Effector memory CD8-positive, alpha-beta T cell (primary cell): ENCODE data around the gene ANKS1B.

ENCODE experiments used
- ATAC-seq: fragments of 150-1000 bp; cut with Tn5 transposase; replicated peaks from 2 replicates; pipeline ENCODE4 v1.10.0; 2021; ENCODE audit warnings: mild to moderate bottlenecking, moderate library complexity
- DNase-seq, 3 experiments: peaks; one replicate each; pipeline ENCODE4 v3.0.0; 2021
- H3K27ac Mint-ChIP-seq, 2 donors: one replicate each; pipeline ENCODE4 v1.8.0; 2022; ENCODE audit warnings: mild to moderate bottlenecking in 2 of 2, mixed read lengths in 2 of 2, moderate library complexity in 2 of 2
- H3K27me3 Mint-ChIP-seq, 2 donors: one replicate each; pipeline ENCODE4 v1.8.0; 2022; ENCODE audit warnings: mixed read lengths in 2 of 2
- H3K36me3 Mint-ChIP-seq: one replicate; pipeline ENCODE4 v1.8.0; 2022; ENCODE audit warnings: mild to moderate bottlenecking, moderate library complexity, mixed read lengths; ENCODE audit not compliant: insufficient read depth
- H3K4me1 Mint-ChIP-seq, 2 donors: one replicate each; pipeline ENCODE4 v1.8.0; 2022; ENCODE audit warnings: low read depth in 2 of 2, mixed read lengths in 2 of 2
- H3K4me3 Mint-ChIP-seq, 2 donors: one replicate each; pipeline ENCODE4 v1.8.0; 2022; ENCODE audit warnings: mild to moderate bottlenecking in 2 of 2, mixed read lengths in 2 of 2, moderate library complexity in 2 of 2
- H3K9me3 Mint-ChIP-seq, 2 donors: one replicate each; pipeline ENCODE4 v1.8.0; 2022; ENCODE audit warnings: mixed read lengths in 2 of 2

ANKS1B gene

DNA sequence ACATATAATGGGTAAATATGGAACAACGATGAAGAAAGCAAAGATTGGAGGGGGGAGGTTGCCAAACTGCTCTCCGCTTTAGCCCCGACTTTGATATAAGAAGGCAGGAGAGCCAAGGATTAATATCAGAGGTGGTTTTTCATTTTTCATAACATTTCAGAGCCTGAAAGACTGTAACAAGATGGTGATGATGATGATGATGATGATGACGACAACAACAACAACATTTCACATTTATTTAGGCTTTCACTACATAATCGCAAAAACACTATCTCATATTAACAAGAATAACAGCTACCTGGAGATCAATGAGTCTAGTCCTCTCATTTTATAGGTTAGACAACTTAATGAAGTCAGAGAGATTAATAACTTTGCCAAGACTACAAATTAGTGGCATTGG, 86.1 kb downstream of the ANKS1B start:
- Mint-ChIP-seq H3K27me3 (no peaks in the 10 kb centered on the region), H3K9me3 (peaks cover 7 to 9% of the 10 kb centered on the region in 2 donors), H3K27ac (no peak overlapping the region), H3K36me3 (no peaks in the 10 kb centered on the region), H3K4me1 (no peaks in the 10 kb centered on the region), H3K4me3 (no peak overlapping the region)
- ATAC-seq: no peak
- DNase-seq: no peak

DNA sequence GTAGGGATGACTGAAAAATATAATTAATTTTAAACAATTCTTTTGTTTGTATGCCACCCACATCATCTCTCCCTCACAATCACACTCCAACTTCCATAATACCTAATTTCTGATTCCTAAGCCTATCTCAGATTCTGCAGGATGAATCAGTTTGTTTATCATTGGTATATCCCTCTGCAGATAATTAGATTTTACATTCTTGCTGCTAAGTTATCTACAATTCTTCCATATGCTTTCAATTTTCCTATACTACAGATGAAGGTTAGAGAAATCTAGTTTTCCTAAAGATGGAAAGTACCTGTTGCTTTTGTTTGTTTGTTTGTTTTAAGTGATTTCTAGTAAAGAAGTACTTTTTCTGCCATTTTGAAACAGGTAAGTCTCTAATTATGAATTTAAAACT, 105.3 kb downstream of the ANKS1B start:
- Mint-ChIP-seq H3K36me3 (no peaks in the 10 kb centered on the region), H3K27ac (no peak overlapping the region), H3K27me3 (no peaks in the 10 kb centered on the region), H3K9me3 (peaks cover 7 to 8% of the 10 kb centered on the region in 2 donors), H3K4me1 (no peaks in the 10 kb centered on the region), H3K4me3 (no peak overlapping the region)
- ATAC-seq (no peak), DNase-seq (no peak)

DNA sequence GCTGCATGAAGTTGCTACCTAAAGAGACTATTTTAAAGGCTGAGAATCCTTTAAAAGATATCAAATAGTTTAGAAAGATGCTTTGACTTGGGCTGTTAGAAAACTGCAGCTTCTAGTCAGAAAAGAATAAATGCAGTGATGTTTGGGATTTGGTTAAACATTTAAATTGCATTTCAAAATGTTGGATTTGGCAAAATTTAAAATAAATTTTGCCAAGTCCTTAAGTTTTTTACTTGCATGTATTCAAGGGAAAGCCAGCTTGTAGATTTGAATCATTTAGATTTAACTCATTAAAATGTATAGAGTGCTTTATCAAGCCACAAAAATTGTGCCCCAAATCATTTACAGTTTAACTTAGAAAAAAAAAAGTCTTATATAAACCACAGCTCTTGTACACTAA, 109.7 kb downstream of the ANKS1B start:
- Mint-ChIP-seq H3K27me3 (no peaks in the 10 kb centered on the region), H3K36me3 (no peaks in the 10 kb centered on the region), H3K9me3 (peaks cover 0 to 4% of the 10 kb centered on the region in 2 donors), H3K4me1 (no peaks in the 10 kb centered on the region), H3K4me3 (no peak overlapping the region), H3K27ac (no peak overlapping the region)
- DNase-seq (no peak), ATAC-seq (no peak)

DNA sequence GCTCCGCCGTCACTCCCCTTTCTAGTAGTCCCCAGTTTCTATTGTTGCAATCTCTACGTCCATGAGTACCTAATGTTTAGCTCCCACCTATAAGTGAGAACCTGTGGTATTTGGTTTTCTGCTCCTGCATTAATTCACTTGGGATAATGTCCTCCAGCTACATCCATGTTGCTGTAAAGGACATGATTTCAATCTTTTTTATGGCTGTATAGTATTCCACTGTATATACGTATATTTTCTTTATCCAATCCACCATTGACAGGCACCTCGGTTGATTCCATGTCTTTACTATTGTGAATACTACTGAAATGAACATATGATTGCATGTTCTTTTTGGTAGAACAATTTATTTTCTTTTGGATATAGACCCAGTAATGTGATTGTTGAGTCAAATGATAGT, 114.7 kb downstream of the ANKS1B start:
- Mint-ChIP-seq H3K4me1 (no peaks in the 10 kb centered on the region), H3K9me3 (peaks cover 5 to 7% of the 10 kb centered on the region in 2 donors), H3K36me3 (no peaks in the 10 kb centered on the region), H3K27me3 (no peaks in the 10 kb centered on the region), H3K4me3 (no peak overlapping the region), H3K27ac (no peak overlapping the region)
- ATAC-seq: no peak
- no peak for DNase-seq

DNA sequence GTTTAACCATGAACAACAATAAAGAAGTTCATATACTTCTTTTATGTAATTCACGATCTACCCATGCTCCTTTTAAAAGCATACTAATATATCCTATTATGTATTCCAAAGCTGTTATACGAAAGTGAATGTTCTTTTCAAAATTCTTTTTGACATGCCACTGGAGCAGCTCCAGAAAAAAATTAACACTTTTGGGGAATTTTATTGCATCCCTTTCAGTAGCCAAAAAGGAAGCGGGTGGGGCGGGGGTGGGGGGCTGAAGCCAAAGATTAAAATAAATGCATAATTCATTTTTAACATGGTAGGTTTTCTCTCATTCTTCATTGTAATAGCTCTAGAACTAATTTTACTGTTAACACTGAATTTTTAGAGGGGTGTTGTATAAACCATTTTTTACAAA, 123.0 kb downstream of the ANKS1B start:
- H3K36me3 Mint-ChIP-seq: no peaks in the 10 kb centered on the region
- H3K4me1 Mint-ChIP-seq: no peaks in the 10 kb centered on the region

DNA sequence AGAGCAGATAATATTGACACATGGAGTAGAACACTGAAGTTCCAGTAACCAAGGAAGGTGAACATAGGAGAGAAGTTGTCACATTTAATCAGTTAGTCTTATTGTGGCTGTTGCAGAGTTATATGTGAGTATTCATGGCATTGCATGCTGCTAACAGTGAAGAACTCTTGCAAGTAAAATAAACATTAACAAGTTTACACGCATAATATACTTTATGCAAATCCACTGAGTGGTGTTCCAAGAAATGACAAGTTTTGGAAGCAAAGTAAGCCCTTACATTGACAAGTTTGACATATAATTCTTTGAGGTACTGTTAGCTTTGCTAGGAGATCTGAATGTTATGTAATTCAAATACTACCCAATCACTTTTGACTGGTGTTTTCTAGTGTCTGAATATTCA, 125.6 kb downstream of the ANKS1B start:
- Mint-ChIP-seq H3K36me3 (no peaks in the 10 kb centered on the region), H3K4me3 (no peak overlapping the region), H3K4me1 (no peaks in the 10 kb centered on the region), H3K27me3 (no peaks in the 10 kb centered on the region), H3K9me3 (peaks cover 7 to 22% of the 10 kb centered on the region in 2 donors), H3K27ac (no peak overlapping the region)
- ATAC-seq (no peak), DNase-seq (no peak)

More for the DNA sequence above, 123.0 kb downstream of the ANKS1B start:
- Mint-ChIP-seq H3K27ac (no peak overlapping the region), H3K27me3 (no peaks in the 10 kb centered on the region), H3K4me3 (no peak overlapping the region), H3K9me3 (peaks cover under 1 to 16% of the 10 kb centered on the region in 2 donors)
- ATAC-seq: no peak
- no peak for DNase-seq

DNA sequence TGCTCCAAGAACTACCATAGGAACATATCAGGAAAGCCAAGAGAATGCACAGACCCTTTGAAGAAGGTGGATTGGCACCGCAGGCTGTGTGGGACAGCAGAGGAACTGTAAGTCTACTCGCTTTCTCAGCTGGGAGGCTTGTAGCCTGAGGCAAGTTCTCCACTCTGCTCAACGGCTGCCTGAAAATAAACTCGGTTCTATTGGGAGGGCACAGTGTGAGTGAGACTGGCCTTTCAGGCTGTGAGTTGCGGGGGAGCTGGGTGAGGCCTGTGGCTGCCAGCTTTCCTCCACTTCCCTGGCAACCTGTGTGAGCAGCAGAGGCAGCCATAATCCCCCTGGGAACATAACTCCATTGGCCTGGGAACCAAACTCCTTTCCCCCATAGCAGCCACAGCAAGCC, 132.1 kb downstream of the ANKS1B start:
- Mint-ChIP-seq H3K27me3 (no peaks in the 10 kb centered on the region), H3K4me3 (no peak overlapping the region), H3K36me3 (no peaks in the 10 kb centered on the region), H3K9me3 (peaks cover 7 to 20% of the 10 kb centered on the region in 2 donors), H3K4me1 (no peaks in the 10 kb centered on the region), H3K27ac (no peak overlapping the region)
- ATAC-seq (no peak), DNase-seq (no peak)

DNA sequence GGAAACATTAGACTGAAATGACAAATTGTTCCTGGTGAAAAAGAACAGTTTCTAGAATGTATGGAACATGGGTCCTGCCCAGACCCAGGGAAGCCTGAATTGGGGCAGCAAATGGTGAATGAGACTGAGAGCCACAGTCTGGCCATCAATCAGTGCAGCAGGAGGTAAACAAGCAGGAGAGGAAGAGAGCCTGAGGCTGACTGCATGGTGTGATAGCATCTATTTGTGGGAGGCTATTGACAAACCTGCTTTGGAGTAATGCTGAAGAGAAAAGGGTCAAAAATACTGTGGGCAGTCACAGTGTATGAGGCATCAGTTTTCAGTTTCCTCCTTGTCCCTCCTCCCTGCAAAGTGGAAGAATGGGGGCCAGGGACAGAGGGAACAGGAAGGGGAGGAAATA, 136.8 kb downstream of the ANKS1B start:
- ATAC-seq (no peak), DNase-seq (no peak)
- no peaks in the 10 kb centered on the region for H3K36me3 Mint-ChIP-seq
- H3K9me3 Mint-ChIP-seq: peaks cover 3 to 11% of the 10 kb centered on the region in 2 donors
- no peak overlapping the region for H3K4me3 Mint-ChIP-seq
- H3K27me3 Mint-ChIP-seq: no peaks in the 10 kb centered on the region
- H3K4me1 Mint-ChIP-seq: no peaks in the 10 kb centered on the region
- no peak overlapping the region for H3K27ac Mint-ChIP-seq

DNA sequence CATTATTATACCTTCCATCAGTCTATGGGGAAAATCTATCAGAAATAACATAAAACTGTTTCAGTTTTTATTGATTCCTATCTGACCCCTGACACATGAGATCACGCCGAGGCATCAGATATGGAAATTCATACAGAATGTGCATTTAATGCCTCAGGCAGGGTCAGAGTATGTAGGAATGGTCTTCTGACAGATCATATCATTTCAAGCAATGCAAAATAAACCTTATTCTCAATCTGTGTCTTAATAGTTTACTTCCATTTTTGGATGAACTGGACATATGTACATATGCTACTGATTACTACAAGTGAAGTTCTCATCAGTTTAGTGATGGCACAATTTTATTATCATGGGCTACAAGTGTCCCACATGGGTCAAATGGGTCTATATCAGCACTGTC, 150.0 kb downstream of the ANKS1B start:
- H3K9me3 Mint-ChIP-seq: peaks cover 0 to 2% of the 10 kb centered on the region in 2 donors
- no peaks in the 10 kb centered on the region for H3K27me3 Mint-ChIP-seq
- H3K27ac Mint-ChIP-seq: no peak overlapping the region
- H3K4me1 Mint-ChIP-seq: no peaks in the 10 kb centered on the region
- no peak overlapping the region for H3K4me3 Mint-ChIP-seq
- ATAC-seq: no peak
- no peaks in the 10 kb centered on the region for H3K36me3 Mint-ChIP-seq
- DNase-seq: no peak

DNA sequence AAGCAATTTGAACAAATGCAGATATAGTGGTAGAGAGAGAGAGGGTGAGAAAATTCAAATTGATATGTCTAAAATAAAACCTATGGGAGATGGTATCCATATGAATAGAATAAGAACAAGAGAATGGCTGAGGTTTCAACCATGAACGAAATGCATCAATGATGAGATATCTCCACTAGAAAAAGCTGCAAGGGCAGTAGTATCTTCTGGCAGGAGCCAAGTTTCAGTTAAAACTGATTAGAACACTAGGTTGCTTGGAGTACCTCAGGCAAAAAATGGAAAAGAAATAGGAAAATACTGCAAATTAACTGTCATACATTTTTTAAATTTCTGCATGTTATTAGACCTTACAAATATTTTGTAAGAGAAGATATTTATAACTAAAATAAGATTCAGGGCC, 151.3 kb downstream of the ANKS1B start:
- no peak overlapping the region for H3K4me3 Mint-ChIP-seq
- peaks cover 0 to 2% of the 10 kb centered on the region in 2 donors for H3K9me3 Mint-ChIP-seq
- no peak for ATAC-seq

DNA sequence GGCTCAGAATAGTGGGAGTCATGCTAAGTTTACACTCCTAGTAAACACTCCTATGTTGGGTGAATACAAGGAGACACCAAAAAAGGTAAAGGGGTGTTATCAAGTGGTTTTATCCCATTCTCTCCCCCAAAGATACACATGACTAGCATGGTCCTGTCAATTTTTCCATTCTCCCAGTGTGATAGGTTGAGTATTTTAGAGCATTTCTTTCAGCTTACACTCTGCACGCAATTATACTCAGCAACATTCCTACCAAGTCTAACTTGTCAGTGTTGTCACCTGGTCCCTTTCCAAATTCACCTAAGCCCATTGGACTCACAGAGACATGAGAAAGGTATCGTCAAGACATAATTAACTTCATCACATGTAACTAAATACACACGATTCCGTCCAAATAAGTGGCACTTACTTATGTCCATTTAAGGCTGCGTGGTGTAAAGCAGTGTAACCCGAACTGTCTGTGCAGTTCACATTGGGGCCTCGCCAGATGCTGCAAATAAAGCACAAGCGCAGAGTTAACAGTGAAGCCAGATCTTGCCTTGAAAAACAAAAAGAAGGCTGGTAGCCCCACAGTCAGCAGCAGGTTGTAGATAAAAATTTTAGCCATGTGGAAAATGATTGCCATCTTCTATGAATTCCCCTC, 159.7 kb downstream of the ANKS1B start:
- H3K4me1 Mint-ChIP-seq: no peaks in the 10 kb centered on the region
- ATAC-seq: no peak
- no peaks in the 10 kb centered on the region for H3K36me3 Mint-ChIP-seq
- H3K27me3 Mint-ChIP-seq: no peaks in the 10 kb centered on the region
- H3K27ac Mint-ChIP-seq: no peak overlapping the region
- no peak for DNase-seq
- H3K9me3 Mint-ChIP-seq: peaks cover 0 to 1% of the 10 kb centered on the region in 2 donors
- H3K4me3 Mint-ChIP-seq: no peak overlapping the region

More for the DNA sequence above, 151.3 kb downstream of the ANKS1B start:
- no peak for DNase-seq
- Mint-ChIP-seq H3K36me3 (no peaks in the 10 kb centered on the region), H3K27ac (no peak overlapping the region), H3K27me3 (no peaks in the 10 kb centered on the region), H3K4me1 (no peaks in the 10 kb centered on the region)

DNA sequence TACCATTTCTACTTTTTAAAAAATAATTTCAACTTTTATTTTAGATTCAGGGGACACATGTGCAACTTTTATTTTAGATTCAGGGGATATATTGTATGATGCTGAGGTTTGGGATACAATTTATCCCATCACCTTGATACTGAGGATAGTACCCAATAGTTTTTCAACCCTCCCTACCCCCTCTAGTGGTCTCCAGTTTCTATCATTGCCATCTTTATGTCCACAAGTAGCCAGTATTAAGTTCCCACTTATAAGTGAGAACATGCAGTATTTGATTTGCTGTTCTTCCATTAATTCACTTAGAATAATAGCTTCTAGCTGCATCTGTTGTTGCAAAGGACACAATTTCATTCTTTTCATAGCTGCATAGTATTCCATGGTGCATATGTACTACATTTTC, 162.5 kb downstream of the ANKS1B start:
- H3K4me1 Mint-ChIP-seq: no peaks in the 10 kb centered on the region
- H3K36me3 Mint-ChIP-seq: no peaks in the 10 kb centered on the region
- DNase-seq (no peak), ATAC-seq (no peak)
- no peak overlapping the region for H3K27ac Mint-ChIP-seq
- peaks cover 1% of the 10 kb centered on the region in 2 donors for H3K9me3 Mint-ChIP-seq
- no peak overlapping the region for H3K4me3 Mint-ChIP-seq
- no peaks in the 10 kb centered on the region for H3K27me3 Mint-ChIP-seq

DNA sequence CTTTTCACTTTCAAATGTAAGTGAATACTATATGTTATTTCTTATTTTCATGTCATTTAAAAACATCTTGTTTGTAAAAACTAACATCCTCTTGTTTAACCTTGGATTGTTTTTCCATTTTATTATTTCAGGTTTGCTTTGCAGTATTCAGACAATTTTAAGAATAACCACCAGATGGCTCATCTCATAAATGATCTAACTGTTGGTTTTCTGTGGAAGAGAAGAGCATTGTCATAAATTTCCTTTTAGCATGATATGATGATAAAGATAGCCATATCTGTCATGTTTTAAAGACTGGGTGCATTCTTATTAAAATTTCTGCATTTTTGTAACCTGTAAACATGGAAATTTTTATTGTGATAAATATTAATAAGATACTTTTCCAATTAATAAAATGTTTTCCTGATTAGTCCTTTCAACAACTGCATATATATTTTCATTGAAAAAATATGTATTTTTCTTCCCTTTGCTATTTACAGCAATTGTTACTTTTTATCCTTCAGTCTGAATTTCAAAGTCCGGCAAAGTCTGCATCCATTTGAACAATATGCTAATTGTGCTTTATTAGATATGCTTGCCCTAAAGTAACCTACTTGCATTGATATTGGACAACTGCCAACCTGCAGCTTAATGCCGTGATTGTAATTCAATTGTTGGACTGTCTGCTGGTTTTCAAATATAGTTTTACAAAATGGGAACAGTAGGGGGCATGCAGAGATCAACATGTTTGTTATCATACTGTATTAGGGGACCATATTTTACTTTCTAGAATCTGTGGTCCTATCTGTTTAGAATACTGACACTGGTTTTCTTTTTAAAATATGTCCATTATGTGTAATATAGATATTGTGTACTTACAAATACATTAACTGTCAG, 173.8 kb downstream of the ANKS1B start:
- DNase-seq (no peak), ATAC-seq (no peak)
- Mint-ChIP-seq H3K36me3 (no peaks in the 10 kb centered on the region), H3K9me3 (peaks cover 0 to 2% of the 10 kb centered on the region in 2 donors), H3K4me1 (no peaks in the 10 kb centered on the region), H3K27me3 (no peaks in the 10 kb centered on the region), H3K27ac (no peak overlapping the region), H3K4me3 (no peak overlapping the region)

DNA sequence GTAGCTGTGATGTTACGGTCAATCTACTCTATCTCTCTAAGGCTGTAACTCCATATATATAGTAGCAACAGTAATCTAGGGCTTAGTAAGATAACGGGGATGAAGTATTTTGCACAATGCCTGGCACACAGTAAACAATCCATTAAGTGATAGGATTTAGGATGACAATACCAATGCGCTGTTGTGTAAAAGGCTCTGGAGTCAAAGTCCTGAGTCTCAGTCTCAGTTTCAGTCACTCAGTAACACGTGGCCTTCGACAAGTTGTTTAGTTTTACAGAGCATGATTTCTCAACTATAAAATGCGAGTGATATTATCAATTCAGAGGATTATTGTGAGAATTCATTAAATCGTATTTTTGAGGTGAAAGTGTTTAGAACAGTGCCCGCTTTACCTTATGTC, 174.8 kb downstream of the ANKS1B start:
- no peak overlapping the region for H3K4me3 Mint-ChIP-seq
- H3K27me3 Mint-ChIP-seq: no peaks in the 10 kb centered on the region
- H3K27ac Mint-ChIP-seq: no peak overlapping the region
- ATAC-seq: no peak
- no peaks in the 10 kb centered on the region for H3K4me1 Mint-ChIP-seq
- H3K9me3 Mint-ChIP-seq: peaks cover 0 to 3% of the 10 kb centered on the region in 2 donors
- DNase-seq: no peak
- H3K36me3 Mint-ChIP-seq: no peaks in the 10 kb centered on the region
